ENCODE data around the gene KIF15. TPM values are rescaled to one million over a fixed set of nuclear protein-coding genes. Genes with fewer than 3 reads are reported as not detected.
"Not testable (repeated sequence)": the region's sequence is repeated elsewhere in the genome, so short reads cannot be mapped to it uniquely, and the experiment has no call there.

KIF15 gene
- total RNA-seq, 1 experiment from 2014 or later: 25.3 TPM

GRCh38 chr3:44814751-44815150 lies 53.2 kb downstream of the KIF15 start:
- H3K36me3 ChIP-seq (ENCODE audit: control insufficient read depth, insufficient read depth, low read length): no peaks in the 10 kb centered on the region; the same call in 1 of the 2 replicates
- H3K27me3 Mint-ChIP-seq (ENCODE audit: insufficient read depth, unreplicated experiment): no peaks in the 10 kb centered on the region
- no peak for TF ChIP-seq CTCF (IDR thresholded peaks at IDR 0.05; ENCODE audit: insufficient read depth in 1 of 2, low read depth in 1 of 2, low read length in 1 of 2, severe bottlenecking in 1 of 2, unreplicated experiment in 1 of 2)
- H3K9me3 ChIP-seq: no peaks in the 10 kb centered on the region
- intact Hi-C loops (cut with micrococcal nuclease; ENCODE audit: unreplicated experiment): no loop called here
- H3K4me3 Mint-ChIP-seq (ENCODE audit: unreplicated experiment): no peak overlapping the region
- no peaks in the 10 kb centered on the region for H3K27me3 ChIP-seq (replicated peaks; ENCODE audit: control insufficient read depth, insufficient read depth, low read length)
- H3K27ac Mint-ChIP-seq (ENCODE audit: unreplicated experiment): no peak overlapping the region
- no peak overlapping the region for H3K4me3 ChIP-seq (ENCODE audit: low read depth, low read length)
- DNase-seq: no peak
- BruUV-seq (replicated peaks): no TSS peak
- peaks cover 58% of the 10 kb centered on the region for H3K36me3 Mint-ChIP-seq (ENCODE audit: insufficient read depth, unreplicated experiment)
- no peaks in the 10 kb centered on the region for H3K4me1 ChIP-seq
- ChIA-PET POLR2A (no interaction called here), CTCF (no interaction called here)
- no peaks in the 10 kb centered on the region for H3K4me1 Mint-ChIP-seq (ENCODE audit: low read depth, unreplicated experiment)
- H3K9me3 Mint-ChIP-seq (ENCODE audit: unreplicated experiment): peaks cover 11% of the 10 kb centered on the region

GRCh38 chr3:44816334-44816733 lies 54.7 kb downstream of the KIF15 start:
- not testable (repeated sequence) for H3K27me3 ChIP-seq (replicated peaks; ENCODE audit: control insufficient read depth, insufficient read depth, low read length)

GRCh38 chr3:44821206-44821605 lies 59.6 kb downstream of the KIF15 start:
- H3K4me3 Mint-ChIP-seq (ENCODE audit: unreplicated experiment); H3K27ac Mint-ChIP-seq (ENCODE audit: unreplicated experiment); BruUV-seq (replicated peaks); H3K9me3 ChIP-seq; CTCF ChIA-PET; H3K4me1 Mint-ChIP-seq (ENCODE audit: low read depth, unreplicated experiment); intact Hi-C loops (cut with micrococcal nuclease; ENCODE audit: unreplicated experiment); DNase-seq; H3K27me3 ChIP-seq (replicated peaks; ENCODE audit: control insufficient read depth, insufficient read depth, low read length); H3K4me1 ChIP-seq; POLR2A ChIA-PET; H3K4me3 ChIP-seq (ENCODE audit: low read depth, low read length); H3K36me3 ChIP-seq (ENCODE audit: control insufficient read depth, insufficient read depth, low read length); H3K27me3 Mint-ChIP-seq (ENCODE audit: insufficient read depth, unreplicated experiment): not testable (repeated sequence)
- Mint-ChIP-seq H3K36me3 (ENCODE audit: insufficient read depth, unreplicated experiment) (peaks cover 66% of the 10 kb centered on the region), H3K9me3 (ENCODE audit: unreplicated experiment) (peaks cover 20% of the 10 kb centered on the region)

More at GRCh38 chr3:44816334-44816733, 54.7 kb downstream of the KIF15 start:
- H3K9me3 Mint-ChIP-seq (ENCODE audit: unreplicated experiment): peaks cover 11% of the 10 kb centered on the region
- H3K4me1 Mint-ChIP-seq (ENCODE audit: low read depth, unreplicated experiment); DNase-seq; H3K4me3 ChIP-seq (ENCODE audit: low read depth, low read length); intact Hi-C loops (cut with micrococcal nuclease; ENCODE audit: unreplicated experiment); H3K27me3 Mint-ChIP-seq (ENCODE audit: insufficient read depth, unreplicated experiment); H3K36me3 ChIP-seq (ENCODE audit: control insufficient read depth, insufficient read depth, low read length); POLR2A ChIA-PET; H3K27ac Mint-ChIP-seq (ENCODE audit: unreplicated experiment); H3K4me3 Mint-ChIP-seq (ENCODE audit: unreplicated experiment); BruUV-seq (replicated peaks); H3K9me3 ChIP-seq; CTCF ChIA-PET; H3K4me1 ChIP-seq: not testable (repeated sequence)
- H3K36me3 Mint-ChIP-seq (ENCODE audit: insufficient read depth, unreplicated experiment): peaks cover 59% of the 10 kb centered on the region

GRCh38 chr3:44825264-44825925 lies 63.8 kb downstream of the KIF15 start:
- CTCF ChIA-PET: no interaction called here
- Histone ChIP-seq H3K4me3 (ENCODE audit: low read depth, low read length) (no peak overlapping the region), H3K9me3 (no peaks in the 10 kb centered on the region), H3K4me1 (no peaks in the 10 kb centered on the region), H3K36me3 (ENCODE audit: control insufficient read depth, insufficient read depth, low read length) (no peaks in the 10 kb centered on the region), H3K27me3 (replicated peaks; ENCODE audit: control insufficient read depth, insufficient read depth, low read length) (no peaks in the 10 kb centered on the region)
- H3K4me1 Mint-ChIP-seq (ENCODE audit: low read depth, unreplicated experiment): no peaks in the 10 kb centered on the region
- no peak overlapping the region for H3K4me3 Mint-ChIP-seq (ENCODE audit: unreplicated experiment)
- BruUV-seq (replicated peaks): no TSS peak
- TF ChIP-seq CTCF (IDR thresholded peaks at IDR 0.05; ENCODE audit: insufficient read depth in 1 of 2, low read depth in 1 of 2, low read length in 1 of 2, severe bottlenecking in 1 of 2, unreplicated experiment in 1 of 2): no peak
- POLR2A ChIA-PET: no interaction called here
- no peak for DNase-seq
- peaks cover 57% of the 10 kb centered on the region for H3K36me3 Mint-ChIP-seq (ENCODE audit: insufficient read depth, unreplicated experiment)
- intact Hi-C loops (cut with micrococcal nuclease; ENCODE audit: unreplicated experiment): no loop called here
- H3K27ac Mint-ChIP-seq (ENCODE audit: unreplicated experiment): no peak overlapping the region
- peaks cover 9% of the 10 kb centered on the region for H3K9me3 Mint-ChIP-seq (ENCODE audit: unreplicated experiment)
- H3K27me3 Mint-ChIP-seq (ENCODE audit: insufficient read depth, unreplicated experiment): no peaks in the 10 kb centered on the region
